HCT116 (cell line): ENCODE measurements around the gene GFOD1. TPM values are rescaled to one million over a fixed set of nuclear protein-coding genes. Genes with fewer than 3 reads are reported as not detected.

Experiments used
- ATAC-seq: fragments of 200-7000 bp; cut with Tn5 transposase; 2 replicates; pipeline ENCODE4 v1.9.1; 2020; ENCODE audit warnings: mild to moderate bottlenecking, moderate library complexity
- BruUV-seq: library from RNA; stranded (reverse); fragments of 400-500 nt; replicated peaks from 2 replicates; lab custom pipeline; 2021; lab: Mats Ljungman, UMichigan
- CTCF ChIA-PET: fragments of 300-600 bp; sonication (Branson Sonifier 250); formaldehyde crosslinking; loops from one replicate; lab custom pipeline; 2021; ENCODE audit warnings: antibody characterized with exemption; lab: Charles Lee
- POLR2A ChIA-PET: fragments of 300-600, 350-600 bp; sonication (Branson Sonifier 250); formaldehyde crosslinking; loops from one replicate; lab custom pipeline; 2021; ENCODE audit warnings: antibody characterized with exemption; lab: Charles Lee
- RAD21 ChIA-PET, 2 experiments: fragments of 300-600 bp; sonication (Branson Sonifier 250); formaldehyde crosslinking; loops; one replicate each; lab custom pipeline; 2023; ENCODE audit warnings: low total read pairs in 2 of 2; ENCODE audit not compliant: uncharacterized antibody in 2 of 2, unreplicated experiment in 2 of 2, low non-redundant PET in 1 of 2; lab: Charles Lee
- DNase-seq: peaks from one replicate; pipeline ENCODE4 v3.0.0-alpha.2; 2010; ENCODE audit warnings: low read depth, low spot score
- H2AFZ ChIP-seq: fragments of 200-600 bp; shearing (Covaris generic), sonication (generic); 2 replicates; pipeline ENCODE4 v1.6.1; 2017; ENCODE audit warnings: low read depth, mixed run types, mixed read lengths, antibody characterized with exemption, low read length; ENCODE audit not compliant: poor library complexity, severe bottlenecking
- H3K27ac ChIP-seq: 2 replicates; pipeline ENCODE4 v1.5.1; 2012; ENCODE audit warnings: low read depth, low read length
- H3K27me3 ChIP-seq: fragments of 200-600 bp; sonication (generic); 2 replicates; pipeline ENCODE4 v1.6.1; 2016; ENCODE audit warnings: mixed run types, low read length, mixed read lengths; ENCODE audit not compliant: insufficient read depth
- H3K36me3 ChIP-seq, 2 experiments: fragments of 200-500 bp in 1 of 2; fragments of 200-600 bp in 1 of 2; sonication (Bioruptor generic) in 1 of 2; sonication (generic) in 1 of 2; 2 replicates each; pipeline versions ENCODE4 v1.5.1 to v1.6.1; 2014 to 2016; ENCODE audit warnings: low read length in 2 of 2, inconsistent platforms in 1 of 2, mixed read lengths in 1 of 2, mixed run types in 1 of 2; ENCODE audit not compliant: insufficient read depth in 2 of 2, control insufficient read depth in 1 of 2
- H3K4me1 ChIP-seq, 2 experiments: fragments of 200-600 bp in 1 of 2; sonication (generic) in 1 of 2; 2 replicates each; pipeline versions ENCODE4 v1.5.1 to v1.6.1; 2012 to 2017; ENCODE audit warnings: low read length in 2 of 2, inconsistent platforms in 1 of 2, mild to moderate bottlenecking in 1 of 2, mixed read lengths in 1 of 2, mixed run types in 1 of 2, moderate library complexity in 1 of 2; ENCODE audit not compliant: insufficient read depth in 2 of 2, control insufficient read depth in 1 of 2
- H3K4me2 ChIP-seq: fragments of 200-600 bp; sonication (generic); 2 replicates; pipeline ENCODE4 v1.6.1; 2017; ENCODE audit warnings: mixed run types, low read length, mixed read lengths
- H3K4me3 ChIP-seq, 2 experiments: fragments of 200-600 bp in 1 of 2; sonication (generic) in 1 of 2; replicated peaks in 1 of 2; 2 replicates each; pipeline ENCODE4 v1.5.1; 2011 to 2016; ENCODE audit warnings: low read length in 2 of 2, control low read depth in 1 of 2, low read depth in 1 of 2, mild to moderate bottlenecking in 1 of 2, mixed read lengths in 1 of 2, mixed run types in 1 of 2
- H3K79me2 ChIP-seq: fragments of 200-600 bp; sonication (generic); 2 replicates; pipeline ENCODE4 v1.6.1; 2017; ENCODE audit warnings: mild to moderate bottlenecking, mixed run types, low read length, moderate library complexity, mixed read lengths; ENCODE audit not compliant: insufficient read depth
- H3K9ac ChIP-seq: fragments of 200-600 bp; sonication (generic); 2 replicates; pipeline ENCODE4 v1.6.1; 2016; ENCODE audit warnings: low read length, mixed read lengths
- H3K9me2 ChIP-seq: fragments of 200-600 bp; sonication (generic), shearing (Covaris generic); 2 replicates; pipeline ENCODE4 v1.6.1; 2017; ENCODE audit warnings: mixed run types, mild to moderate bottlenecking, moderate library complexity; ENCODE audit not compliant: insufficient read depth
- H3K9me3 ChIP-seq, 2 experiments: fragments of 200-500 bp in 1 of 2; fragments of 200-600 bp in 1 of 2; sonication (Bioruptor generic) in 1 of 2; sonication (generic) in 1 of 2; 2 replicates each; pipeline ENCODE4 v1.6.1; 2014 to 2017; ENCODE audit warnings: low read length in 2 of 2, mixed read lengths in 2 of 2, inconsistent platforms in 1 of 2, low read depth in 1 of 2, mild to moderate bottlenecking in 1 of 2, mixed run types in 1 of 2, moderate library complexity in 1 of 2; ENCODE audit not compliant: control insufficient read depth in 1 of 2, insufficient read depth in 1 of 2
- H4K20me1 ChIP-seq: fragments of 200-600 bp; sonication (generic), shearing (Covaris generic); 2 replicates; pipeline ENCODE4 v1.6.1; 2017; ENCODE audit warnings: mixed run types, mild to moderate bottlenecking, moderate library complexity; ENCODE audit not compliant: insufficient read depth
- CBX3 ChIP-seq: IDR thresholded peaks from 2 replicates; pipeline ENCODE4 v1.6.1; 2012; ENCODE audit warnings: low read depth
- CTCF ChIP-seq, 3 experiments: fragments of 200-600 bp in 1 of 3; sonication (generic) in 1 of 3; IDR thresholded peaks in 2 of 3; conservative IDR thresholded peaks in 1 of 3; 2 replicates each; pipeline ENCODE4 v1.5.1; 2012 to 2017; ENCODE audit warnings: low read depth in 2 of 3, low read length in 2 of 3, antibody characterized with exemption in 1 of 3, borderline replicate concordance in 1 of 3, control low read depth in 1 of 3, mild to moderate bottlenecking in 1 of 3, mixed read lengths in 1 of 3, mixed run types in 1 of 3, moderate library complexity in 1 of 3; ENCODE audit not compliant: insufficient read depth in 1 of 3
- EGR1 ChIP-seq: IDR thresholded peaks from 2 replicates; pipeline ENCODE4 v1.6.1; 2012; ENCODE audit warnings: low read depth
- ELF1 ChIP-seq: IDR thresholded peaks from 2 replicates; pipeline ENCODE4 v1.6.1; 2012; ENCODE audit warnings: low read depth, borderline replicate concordance
- EZH2 ChIP-seq: fragments of 200-600 bp; sonication (generic); IDR thresholded peaks from 2 replicates; pipeline ENCODE4 v1.6.1; 2017; ENCODE audit warnings: antibody characterized with exemption, mixed run types
- EZH2phosphoT487 ChIP-seq: fragments of 200-600 bp; IDR thresholded peaks from 2 replicates; pipeline ENCODE4 v1.6.1; 2018; ENCODE audit warnings: antibody characterized with exemption, borderline replicate concordance
- POLR2AphosphoS5 ChIP-seq: IDR thresholded peaks from 2 replicates; pipeline ENCODE4 v1.6.1; 2011; ENCODE audit warnings: mild to moderate bottlenecking, low read depth, low read length, moderate library complexity
- RAD21 ChIP-seq: IDR thresholded peaks from 2 replicates; pipeline ENCODE4 v1.6.1; 2012; ENCODE audit warnings: low read depth, mild to moderate bottlenecking
- REST ChIP-seq: IDR thresholded peaks from 2 replicates; pipeline ENCODE4 v1.6.1; 2012; ENCODE audit warnings: low read depth
- SIN3A ChIP-seq: IDR thresholded peaks from 2 replicates; pipeline ENCODE4 v1.6.1; 2012; ENCODE audit warnings: low read depth
- SRF ChIP-seq: IDR thresholded peaks from 2 replicates; pipeline ENCODE4 v1.6.1; 2012; ENCODE audit warnings: low read depth
- YY1 ChIP-seq: IDR thresholded peaks from 2 replicates; pipeline ENCODE4 v1.6.1; 2011; ENCODE audit warnings: low read length, low read depth, moderate library complexity, mild to moderate bottlenecking; ENCODE audit not compliant: insufficient replicate concordance; ENCODE audit errors: extremely low read depth
- intact Hi-C: fragments of 100-400 bp; cut with micrococcal nuclease; formaldehyde crosslinking; loops from 2 replicates; pipeline ENCODE4 v1.10.0; 2022
- total RNA-seq: library from RNA; stranded (reverse); gene quantifications from one replicate; pipeline ENCODE4 v1.2.1, GENCODE V29; 2021; ENCODE audit not compliant: unreplicated experiment

GFOD1 gene
- total RNA-seq, 1 experiment from 2014 or later, result 3.8 TPM

GRCh38 chr6:13454286-13455221 lies 32.8 kb downstream of the GFOD1 start:
- TF ChIP-seq RAD21, result peak; percentile 51
- peak in 1 of 3 experiments; percentile 27; a peak in 1 of 6 replicates for TF ChIP-seq CTCF (IDR thresholded peaks at IDR 0.05 in 2 of 3, conservative IDR thresholded peaks at IDR 0.05 in 1 of 3; ENCODE audit: borderline replicate concordance in 1 of 3, insufficient read depth in 1 of 3, low read depth in 2 of 3, low read length in 2 of 3)
- TF ChIP-seq EZH2phosphoT487, result no peak
- no peak for TF ChIP-seq SRF
- Histone ChIP-seq H2AFZ (no peak overlapping the region), H4K20me1 (no peaks in the 10 kb centered on the region), H3K4me3 (no peak overlapping the region), H3K36me3 (no peaks in the 10 kb centered on the region), H3K9me2 (no peaks in the 10 kb centered on the region), H3K4me2 (peak overlapping the region; percentile 48), H3K79me2 (no peaks in the 10 kb centered on the region), H3K27ac (no peak overlapping the region), H3K9me3 (no peaks in the 10 kb centered on the region), H3K27me3 (no peaks in the 10 kb centered on the region), H3K9ac (no peak overlapping the region), H3K4me1 (peaks cover 13 to 34% of the 10 kb centered on the region in 2 experiments)
- intact Hi-C loops, result no loop called here
- no peak for DNase-seq
- BruUV-seq, result TSS peak; percentile 67
- ATAC-seq, result peak; percentile 25
- ChIA-PET RAD21 (no interaction called here), CTCF (interaction anchor here (1.0 kb wide), 1 partner anchor 84 kb away, joined by 3 read pairs; no protein-coding TSS in a partner anchor), POLR2A (no interaction called here)

- ChIA-PET POLR2A (no interaction called here), CTCF (interaction anchor here (1.0 kb wide), 1 partner anchor 84 kb away, joined by 3 read pairs; no protein-coding TSS in a partner anchor), RAD21 (no interaction called here)
- BruUV-seq, result no TSS peak
- H3K27ac ChIP-seq, result no peak overlapping the region
- H3K9ac ChIP-seq, result no peak overlapping the region
- H3K4me3 ChIP-seq, result no peak overlapping the region
- H3K4me1 ChIP-seq, result peaks cover 13 to 34% of the 10 kb centered on the region in 2 experiments
- ATAC-seq (peak; percentile 91), DNase-seq (peak; percentile 80)
- H3K79me2 ChIP-seq, result no peaks in the 10 kb centered on the region
- H3K9me2 ChIP-seq, result no peaks in the 10 kb centered on the region
- H2AFZ ChIP-seq, result no peak overlapping the region
- H3K36me3 ChIP-seq, result no peaks in the 10 kb centered on the region
- H3K27me3 ChIP-seq, result no peaks in the 10 kb centered on the region
- no peaks in the 10 kb centered on the region for H3K9me3 ChIP-seq
- intact Hi-C loops, result no loop called here
- H3K4me2 ChIP-seq, result peak overlapping the region; percentile 48
- H4K20me1 ChIP-seq, result no peaks in the 10 kb centered on the region
- TF ChIP-seq SIN3A (no peak), EGR1 (no peak), EZH2 (no peak), POLR2AphosphoS5 (peak; percentile 43; the same call in 1 of the 2 replicates), CBX3 (peak; percentile 80; the same call in 1 of the 2 replicates), ELF1 (no peak), YY1 (no peak), REST (no peak)
Observed at GRCh38 chr6:13453771-13454251, 33.6 kb downstream of the GFOD1 start.
